IMR-90 (cell line): ENCODE measurements around the gene CXCL12. TPM values are rescaled to one million over a fixed set of nuclear protein-coding genes. Genes with fewer than 3 reads are reported as not detected.

Source experiments
- ATAC-seq: fragments of 200-7000 bp; cut with Tn5 transposase; 2 replicates; pipeline ENCODE4 v1.9.1; 2020; ENCODE audit warnings: low read depth, mild to moderate bottlenecking, moderate library complexity
- BruUV-seq: library from RNA; stranded (reverse); fragments of 400-500 nt; replicated peaks from 2 replicates; lab custom pipeline; 2021; lab: Mats Ljungman, UMichigan
- CTCF ChIA-PET: fragments of 300-600 bp; formaldehyde crosslinking; extraction: SDS; loops from one replicate; lab custom pipeline; 2021; ENCODE audit warnings: antibody characterized with exemption; lab: Yijun Ruan, JAX
- POLR2A ChIA-PET: fragments of 300-600 bp; sonication (Branson Sonifier 250); formaldehyde crosslinking; loops from one replicate; lab custom pipeline; 2022; ENCODE audit warnings: antibody characterized with exemption; ENCODE audit not compliant: unreplicated experiment; lab: Charles Lee
- DNase-seq: peaks from one replicate; pipeline ENCODE4 v3.0.0; 2013
- H2AFZ ChIP-seq: replicated peaks from 2 replicates; pipeline ENCODE3; 2013; ENCODE audit warnings: low read length, mild to moderate bottlenecking; ENCODE audit not compliant: poor library complexity
- H2AK5ac ChIP-seq: 2 replicates; pipeline ENCODE4 v1.6.1; 2013; ENCODE audit warnings: low read depth, low read length, inconsistent platforms
- H2AK9ac ChIP-seq: replicated peaks from 2 replicates; pipeline ENCODE3; 2013; ENCODE audit warnings: mild to moderate bottlenecking, low read depth, low read length, moderate library complexity; ENCODE audit not compliant: poor library complexity
- H2BK120ac ChIP-seq: 2 replicates; pipeline ENCODE4 v1.6.1; 2013; ENCODE audit warnings: low read depth, low read length, inconsistent platforms
- H2BK15ac ChIP-seq: 3 replicates; pipeline ENCODE4 v1.6.1; 2013; ENCODE audit warnings: low read depth, low read length, inconsistent platforms
- H2BK20ac ChIP-seq: 2 replicates; pipeline ENCODE4 v1.6.1; 2013; ENCODE audit warnings: low read depth, mild to moderate bottlenecking, inconsistent platforms, low read length, moderate library complexity
- H2BK5ac ChIP-seq: 2 replicates; pipeline ENCODE4 v1.6.1; 2013; ENCODE audit warnings: mild to moderate bottlenecking, low read depth, low read length, inconsistent platforms; ENCODE audit not compliant: poor library complexity, severe bottlenecking
- H3K14ac ChIP-seq: replicated peaks from 2 replicates; pipeline ENCODE4 v1.6.1; 2013; ENCODE audit warnings: low read depth, low read length, inconsistent platforms
- H3K18ac ChIP-seq: 2 replicates; pipeline ENCODE4 v1.6.1; 2013; ENCODE audit warnings: low read depth, low read length, control low read depth
- H3K23ac ChIP-seq: 2 replicates; pipeline ENCODE4 v1.6.1; 2013; ENCODE audit warnings: low read depth, low read length, inconsistent platforms
- H3K27ac ChIP-seq: 2 replicates; pipeline ENCODE4 v1.5.1; 2013; ENCODE audit warnings: mild to moderate bottlenecking, control low read depth, low read length; ENCODE audit not compliant: insufficient read depth
- H3K27me3 ChIP-seq: 2 replicates; pipeline ENCODE4 v1.6.1; 2013; ENCODE audit warnings: low read length; ENCODE audit not compliant: control insufficient read depth, insufficient read depth
- H3K36me3 ChIP-seq: 2 replicates; pipeline ENCODE4 v1.6.1; 2013; ENCODE audit warnings: low read length, mixed read lengths; ENCODE audit not compliant: control insufficient read depth, insufficient read depth
- H3K4ac ChIP-seq: 2 replicates; pipeline ENCODE4 v1.6.1; 2013; ENCODE audit warnings: low read depth, low read length, inconsistent platforms
- H3K4me1 ChIP-seq: 2 replicates; pipeline ENCODE4 v1.6.1; 2013; ENCODE audit warnings: low read length, mixed read lengths; ENCODE audit not compliant: control insufficient read depth, insufficient read depth
- H3K4me2 ChIP-seq: 2 replicates; pipeline ENCODE4 v1.6.1; 2013; ENCODE audit warnings: low read depth, mild to moderate bottlenecking, control low read depth, low read length, moderate library complexity
- H3K4me3 ChIP-seq: 2 replicates; pipeline ENCODE4 v1.5.1; 2013; ENCODE audit warnings: low read depth, mild to moderate bottlenecking, control low read depth, low read length, moderate library complexity; ENCODE audit not compliant: insufficient read depth
- H3K56ac ChIP-seq: 2 replicates; pipeline ENCODE4 v1.6.1; 2013; ENCODE audit warnings: low read length, inconsistent platforms; ENCODE audit not compliant: insufficient read depth; ENCODE audit errors: extremely low read depth
- H3K79me1 ChIP-seq, 2 experiments: 2 replicates each; pipeline ENCODE4 v1.6.1; 2013; ENCODE audit warnings: low read length in 2 of 2, inconsistent platforms in 1 of 2, low read depth in 1 of 2
- H3K9ac ChIP-seq: 2 replicates; pipeline ENCODE4 v1.6.1; 2013; ENCODE audit warnings: low read depth, low read length, control low read depth
- H3K9me1 ChIP-seq: 2 replicates; pipeline ENCODE4 v1.6.1; 2013; ENCODE audit warnings: low read length, inconsistent platforms; ENCODE audit not compliant: insufficient read depth
- H3K9me3 ChIP-seq: 2 replicates; pipeline ENCODE4 v1.6.1; 2013; ENCODE audit warnings: low read length; ENCODE audit not compliant: control insufficient read depth, insufficient read depth
- H4K20me1 ChIP-seq: 2 replicates; pipeline ENCODE4 v1.6.1; 2013; ENCODE audit warnings: low read length, inconsistent platforms; ENCODE audit not compliant: insufficient read depth
- H4K5ac ChIP-seq: 2 replicates; pipeline ENCODE4 v1.6.1; 2013; ENCODE audit warnings: mild to moderate bottlenecking, low read depth, low read length, control low read depth
- H4K8ac ChIP-seq, 2 experiments: 2 replicates each; pipeline ENCODE4 v1.6.1; 2013; ENCODE audit warnings: low read depth in 2 of 2, low read length in 2 of 2, control low read depth in 1 of 2, inconsistent platforms in 1 of 2
- H4K91ac ChIP-seq: 2 replicates; pipeline ENCODE4 v1.6.1; 2013; ENCODE audit warnings: low read depth, low read length, inconsistent platforms; ENCODE audit not compliant: insufficient read depth
- BHLHE40 ChIP-seq: fragments of 150-350 bp; IDR thresholded peaks from 2 replicates; pipeline ENCODE4 v1.6.1; 2016; ENCODE audit warnings: mild to moderate bottlenecking, low read depth, low read length
- RCOR1 ChIP-seq: IDR thresholded peaks from 2 replicates; pipeline ENCODE4 v1.6.1; 2012; ENCODE audit warnings: mild to moderate bottlenecking, low read length, improper control_type of control experiment; ENCODE audit not compliant: insufficient replicate concordance
- WGBS, 2 experiments: methylation state at CpG; one replicate each; pipeline versions ENCODE4 v1.1.5 to v1.1.7; 2013; ENCODE audit warnings: missing lambda C conversion rate in 2 of 2; ENCODE audit not compliant: insufficient read length in 1 of 2; ENCODE audit errors: extremely low coverage in 2 of 2; 5-methylcytosine and 5-hydroxymethylcytosine counted together
- dilution Hi-C: fragments of 300-500 bp; cut with HindIII; formaldehyde crosslinking; loops from one replicate; pipeline ENCODE4 v1.14.3; 2018; ENCODE audit warnings: low sequenced_read_pairs; ENCODE audit not compliant: unreplicated experiment
- in situ Hi-C: fragments of 300-500 bp; cut with MboI; formaldehyde crosslinking; loops from 3 replicates; pipeline ENCODE4 v1.14.3; 2019; ENCODE audit warnings: low sequenced_read_pairs, inconsistent platforms, mixed read lengths
- intact Hi-C: fragments of 100-400 bp; cut with micrococcal nuclease; formaldehyde crosslinking; loops from 2 replicates; pipeline ENCODE4 v1.10.0; 2022
- polyA plus RNA-seq, 3 experiments: library from polyadenylated mRNA; depleted of rRNA; stranded (reverse); fragments of >200 nt; gene quantifications; 2 replicates each; pipeline ENCODE4 v1.2.3, GENCODE V29; 2012; ENCODE audit warnings: low replicate concordance in 1 of 3
- total RNA-seq: library from RNA; depleted of rRNA; stranded (reverse); fragments of >200 nt; gene quantifications from 2 replicates; pipeline ENCODE4 v1.2.3, GENCODE V29; 2012
- TF ChIP-seq, protein P1 (sequence below): fragments of 150-350 bp; IDR thresholded peaks from 2 replicates; pipeline ENCODE4 v1.6.1; 2017; ENCODE audit warnings: mild to moderate bottlenecking, antibody characterized with exemption, low read length, low read depth
- TF ChIP-seq, protein P2 (sequence below): fragments of 150-350 bp; IDR thresholded peaks from 2 replicates; pipeline ENCODE4 v1.6.1; 2016; ENCODE audit warnings: low read depth, mild to moderate bottlenecking, low read length, moderate library complexity, borderline replicate concordance

The CXCL12 gene
- total and polyA plus RNA-seq, 2 of the 4 experiments (the other 2 are of a cell fraction): 15.8 to 80.7 TPM

DNA sequence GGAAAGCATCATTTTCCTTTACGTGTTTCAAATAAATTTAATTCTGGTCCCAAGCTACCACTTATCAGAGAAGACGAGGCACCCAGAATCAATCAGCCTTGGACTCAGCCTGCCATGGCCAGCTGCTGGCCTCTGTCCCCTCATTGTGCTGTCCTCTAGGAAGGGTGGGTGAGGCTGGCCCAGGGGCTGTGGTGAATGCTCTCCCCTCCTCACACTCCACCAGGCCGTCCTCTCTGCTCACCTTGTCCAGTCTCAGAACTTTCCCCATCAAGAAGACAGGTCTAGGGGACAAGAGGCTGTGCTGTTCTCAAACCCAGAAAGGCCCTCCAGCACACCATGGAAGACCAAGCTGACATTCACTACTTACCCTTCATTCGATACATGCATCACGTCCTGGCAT is 36.4 kb downstream of the CXCL12 start:
- H3K9me3 ChIP-seq: no peaks in the 10 kb centered on the region
- no peak overlapping the region for H3K23ac ChIP-seq
- DNase-seq (no peak), ATAC-seq (no peak)
- no peak overlapping the region for H3K27ac ChIP-seq
- no peak overlapping the region for H3K56ac ChIP-seq
- no peaks in the 10 kb centered on the region for H3K79me1 ChIP-seq
- H3K9me1 ChIP-seq: peaks cover 7% of the 10 kb centered on the region; the same call in 1 of the 2 replicates
- H3K4me3 ChIP-seq: no peak overlapping the region
- no peak overlapping the region for H2BK120ac ChIP-seq
- H2BK15ac ChIP-seq: no peak overlapping the region
- H2AFZ ChIP-seq: no peak overlapping the region
- H4K20me1 ChIP-seq: no peaks in the 10 kb centered on the region
- no peak overlapping the region for H4K8ac ChIP-seq
- TF ChIP-seq RCOR1 (no peak), BHLHE40 (no peak)
- TF ChIP-seq, protein P1, sequence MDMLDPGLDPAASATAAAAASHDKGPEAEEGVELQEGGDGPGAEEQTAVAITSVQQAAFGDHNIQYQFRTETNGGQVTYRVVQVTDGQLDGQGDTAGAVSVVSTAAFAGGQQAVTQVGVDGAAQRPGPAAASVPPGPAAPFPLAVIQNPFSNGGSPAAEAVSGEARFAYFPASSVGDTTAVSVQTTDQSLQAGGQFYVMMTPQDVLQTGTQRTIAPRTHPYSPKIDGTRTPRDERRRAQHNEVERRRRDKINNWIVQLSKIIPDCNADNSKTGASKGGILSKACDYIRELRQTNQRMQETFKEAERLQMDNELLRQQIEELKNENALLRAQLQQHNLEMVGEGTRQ: no peak
- TF ChIP-seq, protein P2, sequence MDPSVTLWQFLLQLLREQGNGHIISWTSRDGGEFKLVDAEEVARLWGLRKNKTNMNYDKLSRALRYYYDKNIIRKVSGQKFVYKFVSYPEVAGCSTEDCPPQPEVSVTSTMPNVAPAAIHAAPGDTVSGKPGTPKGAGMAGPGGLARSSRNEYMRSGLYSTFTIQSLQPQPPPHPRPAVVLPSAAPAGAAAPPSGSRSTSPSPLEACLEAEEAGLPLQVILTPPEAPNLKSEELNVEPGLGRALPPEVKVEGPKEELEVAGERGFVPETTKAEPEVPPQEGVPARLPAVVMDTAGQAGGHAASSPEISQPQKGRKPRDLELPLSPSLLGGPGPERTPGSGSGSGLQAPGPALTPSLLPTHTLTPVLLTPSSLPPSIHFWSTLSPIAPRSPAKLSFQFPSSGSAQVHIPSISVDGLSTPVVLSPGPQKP: no peak
- 67% methylated on average over 1 of the region's 5 CpGs; no CpG with 5 or more reads in 1 of the 2 experiments for WGBS, 2 experiments
- H3K27me3 ChIP-seq: peaks cover 12% of the 10 kb centered on the region
- no TSS peak for BruUV-seq
- H2BK5ac ChIP-seq: no peak overlapping the region
- H3K36me3 ChIP-seq: no peaks in the 10 kb centered on the region
- H4K5ac ChIP-seq: no peak overlapping the region
- 0 out of 2 replicates have a peak overlapping the region, but pooled peaks have one; percentile 61 for H2AK5ac ChIP-seq
- CTCF ChIA-PET: no interaction called here
- dilution Hi-C loops: no loop called here
- intact Hi-C loops: no loop called here
- in situ Hi-C loops: no loop called here
- H3K4me1 ChIP-seq: peaks cover 11% of the 10 kb centered on the region; the same call in 1 of the 2 replicates
- no peak overlapping the region for H3K18ac ChIP-seq
- no peak overlapping the region for H3K4me2 ChIP-seq
- no peak overlapping the region for H4K91ac ChIP-seq
- H2AK9ac ChIP-seq: no peak overlapping the region
- POLR2A ChIA-PET: no interaction called here
- no peak overlapping the region for H2BK20ac ChIP-seq
- H3K14ac ChIP-seq: no peak overlapping the region
- H3K4ac ChIP-seq: no peak overlapping the region
- H3K9ac ChIP-seq: no peak overlapping the region
